Stimulated activated CD4-positive, alpha-beta T cell treated with anti-CD3 and anti-CD28 coated beads, Interleukin-12 subunit alpha, Interleukin-12 subunit beta, amount 100 ng/mL, for 4 hours (primary cell): ENCODE results near the gene CIROP.

Experiments
- DNase-seq: peaks from one replicate; pipeline ENCODE4 v3.0.0-alpha.2; 2020

Gene CIROP

GRCh38 chr14:23091294-23092225 is 13.2 kb downstream of the CIROP start:
- no peak for DNase-seq

GRCh38 chr14:23090254-23090636 is 14.5 kb downstream of the CIROP start:
- DNase-seq = no peak

- DNase-seq = no peak
Measured at GRCh38 chr14:23089498-23090253, 15.1 kb downstream of the CIROP start.

- no peak for DNase-seq
Measured at GRCh38 chr14:23086565-23086964, 18.2 kb downstream of the CIROP start.

GRCh38 chr14:23085458-23085857 is 19.3 kb downstream of the CIROP start:
- DNase-seq = no peak

- no peak for DNase-seq
Measured at GRCh38 chr14:23080474-23080873, 24.3 kb downstream of the CIROP start.

- no peak for DNase-seq
Measured at GRCh38 chr14:23079716-23080115, 25.1 kb downstream of the CIROP start.

GRCh38 chr14:23078692-23079116 is 26.1 kb downstream of the CIROP start:
- no peak for DNase-seq

- no peak for DNase-seq
Measured at GRCh38 chr14:23077962-23078361, 26.8 kb downstream of the CIROP start.

- DNase-seq = no peak
Measured at GRCh38 chr14:23076785-23077408, 27.9 kb downstream of the CIROP start.

GRCh38 chr14:23074906-23075305 is 29.9 kb downstream of the CIROP start:
- DNase-seq = no peak

- DNase-seq = no peak
Measured at GRCh38 chr14:23071921-23072539, 32.8 kb downstream of the CIROP start.

GRCh38 chr14:23071244-23071920 is 33.4 kb downstream of the CIROP start:
- peak; percentile 71 for DNase-seq

GRCh38 chr14:23070262-23071129 is 34.3 kb downstream of the CIROP start:
- no peak for DNase-seq

- DNase-seq = no peak
Measured at GRCh38 chr14:23069413-23069806, 35.4 kb downstream of the CIROP start.

GRCh38 chr14:23068789-23069412 is 35.9 kb downstream of the CIROP start:
- peak; percentile 55 for DNase-seq

- no peak for DNase-seq
Measured at GRCh38 chr14:23067847-23068788, 36.7 kb downstream of the CIROP start.

- DNase-seq = no peak
Measured at GRCh38 chr14:23066855-23067744, 37.7 kb downstream of the CIROP start.

- DNase-seq = no peak
Measured at GRCh38 chr14:23066368-23066767, 38.4 kb downstream of the CIROP start.
